Measurements from ENCODE around the gene SUOX.

GRCh38 chr12:56007564-56008559 is 10.8 kb downstream of the SUOX start:
- TF ChIP-seq CTCF (IDR thresholded peaks at IDR 0.05): no peak
- no peak for TF ChIP-seq POLR2AphosphoS5 (IDR thresholded peaks at IDR 0.05; ENCODE audit: insufficient read depth in 1 of 2, low read depth in 1 of 2)
- TF ChIP-seq POLR2A (IDR thresholded peaks at IDR 0.05): no peak

Data from vagina (tissue), 2 donors.